ENCODE data around the gene DYNC1LI2.

Gene DYNC1LI2

DNA sequence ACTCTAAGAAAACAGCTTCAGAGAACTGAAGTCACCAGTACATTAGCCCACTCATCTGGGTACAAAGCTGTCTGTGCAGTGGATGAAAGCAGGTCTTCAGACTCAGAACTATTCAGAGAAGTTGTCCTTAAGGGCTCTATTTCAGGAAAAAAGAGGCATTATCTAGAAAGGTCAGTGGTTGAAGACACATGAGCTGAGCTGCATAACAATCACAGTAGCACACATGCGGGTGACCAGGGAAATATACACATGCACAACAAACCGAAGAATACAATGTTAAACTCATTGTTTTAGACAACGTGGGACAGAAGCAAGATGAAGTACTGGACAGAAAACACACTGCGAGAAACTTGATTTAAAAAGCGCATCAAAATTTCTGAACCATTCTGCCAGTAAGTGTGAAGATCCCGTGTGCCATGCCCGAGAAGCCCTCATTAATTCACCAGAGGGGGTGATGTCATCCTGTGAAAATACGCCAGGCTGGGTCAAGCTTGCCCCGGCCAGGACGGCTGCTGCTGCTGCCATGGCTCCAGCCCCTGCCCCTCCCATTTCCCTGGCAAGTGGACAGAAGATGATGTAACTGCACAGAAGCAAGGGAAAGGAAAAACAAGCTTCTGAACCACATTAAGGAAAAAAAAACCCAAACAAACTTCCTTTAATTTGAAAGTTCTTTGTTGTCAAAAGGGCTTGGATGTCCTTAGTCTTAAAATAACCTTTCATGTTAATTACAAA lies 10.1 kb downstream of the DYNC1LI2 start:
- no peak overlapping the region for H3K4me3 ChIP-seq

DNA sequence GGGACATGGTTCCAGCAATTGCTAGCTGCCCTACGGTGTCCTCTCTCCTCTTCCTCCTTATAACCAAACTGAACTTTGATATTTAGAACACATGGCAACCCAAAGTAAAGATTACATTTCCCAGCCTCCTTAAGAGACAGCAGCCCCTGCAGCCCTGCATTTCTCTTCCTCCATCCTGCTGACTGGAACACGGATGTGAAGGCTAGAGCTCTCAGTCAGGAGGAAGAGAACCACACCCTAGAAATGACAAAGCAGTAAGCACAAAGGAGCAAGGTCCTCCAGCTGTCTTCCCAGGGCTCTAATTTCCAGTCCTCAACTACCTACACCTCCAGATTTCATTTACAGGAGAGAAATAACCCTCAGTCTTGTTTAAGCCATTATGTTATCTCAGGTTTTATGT lies 10.9 kb downstream of the DYNC1LI2 start:
- Histone ChIP-seq H3K4me3 (no peak overlapping the region), H3K27ac (peak overlapping the region in 18 of 21 experiments; percentile 11 to 79 (median 55))

More for the DNA sequence above, 10.1 kb downstream of the DYNC1LI2 start:
- peak overlapping the region in 19 of 21 experiments; percentile 9 to 79 (median 54) for H3K27ac ChIP-seq

DNA sequence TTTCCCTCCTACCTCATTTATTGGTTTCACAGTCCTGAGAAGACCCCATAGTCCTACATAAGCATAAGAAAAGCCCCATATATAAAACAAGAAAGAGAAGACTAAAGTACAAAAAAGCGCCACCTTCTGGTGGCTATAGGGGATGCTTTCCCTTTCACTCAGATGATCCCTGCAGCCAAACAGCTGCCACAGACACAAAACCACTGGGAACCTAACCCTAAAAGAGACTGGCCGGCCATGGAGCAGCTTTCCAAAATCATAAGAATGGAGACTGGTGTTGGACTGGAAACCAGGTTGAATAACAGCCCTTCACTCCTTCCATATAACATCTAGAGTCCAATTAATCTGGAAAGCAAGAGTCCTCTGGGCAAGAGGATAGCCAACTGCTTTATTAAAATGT lies 11.4 kb downstream of the DYNC1LI2 start:
- no peak overlapping the region for H3K4me3 ChIP-seq
- peak overlapping the region in 14 of 21 experiments; percentile 7 to 79 (median 52) for H3K27ac ChIP-seq

- Histone ChIP-seq H3K4me3 (no peak overlapping the region), H3K27ac (no peak overlapping the region)
Observed at GRCh38 chr16:66735891-66736290, 15.5 kb downstream of the DYNC1LI2 start.

GRCh38 chr16:66731101-66731500 lies 20.3 kb downstream of the DYNC1LI2 start:
- Histone ChIP-seq H3K4me3 (no peak overlapping the region), H3K27ac (no peak overlapping the region)

DNA sequence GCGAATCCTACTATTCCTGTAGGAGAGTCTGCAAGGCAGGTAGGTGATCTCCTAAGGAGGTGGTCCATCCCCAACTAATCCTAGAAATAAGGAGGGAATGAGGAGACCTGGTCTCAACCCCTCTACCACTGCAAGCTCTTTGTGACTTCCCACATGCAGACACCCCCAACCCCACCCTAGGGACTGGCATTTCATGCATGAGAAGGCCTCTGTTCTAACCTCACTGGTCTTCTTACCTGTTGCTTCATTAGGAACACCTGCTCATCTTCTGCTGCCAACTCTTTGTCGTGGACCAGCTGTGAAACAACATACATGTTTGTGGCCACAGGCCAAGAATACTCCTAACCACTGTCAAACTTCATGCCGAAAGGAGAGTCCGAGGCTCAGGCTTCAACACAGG lies 22.6 kb downstream of the DYNC1LI2 start:
- Histone ChIP-seq H3K4me3 (no peak overlapping the region), H3K27ac (no peak overlapping the region)

DNA sequence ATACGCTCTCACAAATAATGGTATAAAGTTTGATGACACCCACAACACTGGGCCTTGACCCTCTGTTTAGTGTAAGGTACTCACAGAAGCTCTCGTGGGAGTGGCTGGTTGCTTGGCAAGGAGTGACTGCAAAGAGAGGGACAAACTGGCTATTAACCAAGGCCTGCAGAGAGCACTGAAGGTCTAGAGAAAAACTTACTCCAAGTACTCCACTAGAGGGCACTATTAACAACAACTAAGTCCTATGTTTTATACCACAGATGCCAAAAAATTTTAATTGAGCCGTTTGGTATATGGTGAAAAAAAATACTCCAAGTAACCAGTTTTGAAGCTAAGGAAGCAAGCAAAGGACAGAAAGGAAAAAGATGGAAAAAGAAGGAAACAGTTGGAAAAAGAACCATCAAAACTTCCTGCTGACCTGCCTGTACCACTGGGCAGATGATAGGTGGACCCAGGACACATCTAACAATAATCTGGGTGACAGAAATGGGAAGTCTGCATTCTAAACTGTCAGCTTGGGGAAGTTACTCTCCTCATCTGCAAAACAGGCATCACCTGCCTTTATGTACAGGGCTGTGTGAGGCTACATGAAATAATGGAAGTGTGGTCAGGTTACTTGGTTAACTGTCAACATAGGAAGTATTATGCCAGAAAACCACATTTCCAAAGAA lies 23.2 kb downstream of the DYNC1LI2 start:
- no peak overlapping the region for H3K27ac ChIP-seq
- no peak overlapping the region for H3K4me3 ChIP-seq

- Histone ChIP-seq H3K4me3 (no peak overlapping the region), H3K27ac (no peak overlapping the region)
Observed at GRCh38 chr16:66720766-66721165, 30.6 kb downstream of the DYNC1LI2 start.

GRCh38 chr16:66719246-66719645 lies 32.2 kb downstream of the DYNC1LI2 start:
- H3K4me3 ChIP-seq = no peak overlapping the region
- no peak overlapping the region for H3K27ac ChIP-seq

DNA sequence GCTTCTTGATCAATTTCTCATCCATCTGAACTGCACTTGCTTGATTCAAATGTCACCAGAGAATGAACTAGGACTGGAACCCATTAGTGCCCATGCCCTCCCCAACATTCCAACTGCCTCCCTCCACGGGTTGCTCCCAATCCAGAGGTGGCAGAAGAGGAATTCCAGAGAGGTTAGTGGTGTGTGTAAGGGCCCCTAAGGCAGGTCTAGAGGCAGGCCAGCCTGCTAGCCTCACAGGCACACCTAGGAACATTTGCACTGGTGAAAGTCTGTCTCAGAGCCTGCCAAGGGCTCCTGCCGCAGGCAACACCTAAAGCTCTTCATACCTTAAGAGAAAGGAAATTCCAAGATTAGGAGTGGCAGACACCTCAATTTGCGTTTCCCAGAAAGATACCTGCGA lies 33.6 kb downstream of the DYNC1LI2 start:
- Histone ChIP-seq H3K27ac (no peak overlapping the region), H3K4me3 (no peak overlapping the region)

GRCh38 chr16:66717112-66717675 lies 34.2 kb downstream of the DYNC1LI2 start:
- Histone ChIP-seq H3K4me3 (no peak overlapping the region), H3K27ac (no peak overlapping the region)

DNA sequence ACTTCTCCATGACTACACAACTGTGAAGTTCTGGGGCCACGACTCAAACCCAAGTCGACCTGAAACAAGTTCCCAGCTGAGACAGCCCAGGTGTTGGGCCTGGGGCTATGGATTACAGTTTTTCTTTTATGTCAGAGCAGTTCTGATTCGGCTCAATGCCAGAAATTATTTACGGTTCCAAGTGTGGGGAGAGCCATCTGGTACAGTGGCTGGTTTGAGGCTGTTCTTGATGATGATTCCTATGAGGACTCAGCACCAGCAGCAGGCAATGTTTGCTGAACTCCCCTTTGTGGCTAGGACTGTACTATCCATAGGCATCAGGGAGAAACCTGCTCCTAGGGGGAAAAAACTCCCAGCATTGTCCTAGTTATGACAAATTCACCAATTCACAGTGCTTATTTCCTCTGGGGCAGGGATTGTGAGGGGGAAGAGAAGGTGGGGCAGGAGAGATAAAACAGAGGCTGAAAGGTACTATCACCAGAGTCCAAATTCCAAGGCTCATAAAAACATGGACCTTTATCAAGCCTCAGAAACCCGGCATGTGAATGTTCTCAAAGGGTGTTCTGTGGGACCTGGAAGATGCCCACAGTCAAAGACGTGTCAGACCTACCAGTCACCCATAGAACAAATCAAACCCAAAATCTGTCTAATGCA lies 36.6 kb downstream of the DYNC1LI2 start:
- no peak overlapping the region for H3K27ac ChIP-seq

DNA sequence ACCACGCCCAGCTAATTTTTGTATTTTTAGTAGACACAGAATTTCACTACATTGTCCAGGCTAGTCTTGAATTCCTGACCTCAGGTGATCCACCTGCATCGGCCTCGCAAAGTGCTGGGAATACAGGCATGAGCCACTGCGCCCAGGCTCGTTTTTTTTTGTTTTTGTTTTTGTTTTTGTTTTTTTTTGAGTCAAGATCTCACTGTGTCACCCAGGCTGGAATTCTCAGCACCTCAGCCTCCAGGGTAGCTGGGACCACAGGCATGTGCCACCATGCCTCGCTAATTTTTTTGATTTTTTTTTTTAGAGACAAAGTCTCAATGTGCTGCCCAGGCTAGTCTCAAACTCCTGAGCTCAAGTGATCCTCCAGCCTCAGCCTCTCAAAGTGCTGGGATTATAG lies 37.3 kb downstream of the DYNC1LI2 start:
- no peak overlapping the region for H3K4me3 ChIP-seq
- H3K27ac ChIP-seq = no peak overlapping the region

More for the DNA sequence above, 36.6 kb downstream of the DYNC1LI2 start:
- no peak overlapping the region for H3K4me3 ChIP-seq

- no peak overlapping the region for H3K27ac ChIP-seq
- H3K4me3 ChIP-seq = no peak overlapping the region
Observed at GRCh38 chr16:66713076-66713475, 38.3 kb downstream of the DYNC1LI2 start.

DNA sequence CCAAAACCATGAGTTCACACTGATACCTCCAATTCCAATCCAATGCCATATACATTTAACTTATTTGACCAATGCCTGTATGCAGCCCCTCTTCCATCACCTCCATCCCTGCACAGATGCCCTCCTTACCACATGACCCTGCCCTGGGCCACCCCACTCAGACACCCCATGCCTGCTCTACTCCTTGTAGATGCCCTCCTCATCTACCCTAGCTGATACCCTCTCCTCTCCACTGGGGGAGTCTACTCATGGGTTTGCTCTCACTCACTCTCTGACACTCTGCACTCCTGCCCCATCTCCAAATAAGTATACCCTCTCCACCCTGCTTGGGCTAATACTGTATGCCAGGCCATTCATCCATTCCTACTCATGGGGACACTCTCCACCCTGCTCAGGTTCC lies 38.9 kb downstream of the DYNC1LI2 start:
- no peak overlapping the region for H3K27ac ChIP-seq
- H3K4me3 ChIP-seq = no peak overlapping the region

GRCh38 chr16:66711581-66711980 lies 39.8 kb downstream of the DYNC1LI2 start:
- Histone ChIP-seq H3K27ac (no peak overlapping the region), H3K4me3 (no peak overlapping the region)

DNA sequence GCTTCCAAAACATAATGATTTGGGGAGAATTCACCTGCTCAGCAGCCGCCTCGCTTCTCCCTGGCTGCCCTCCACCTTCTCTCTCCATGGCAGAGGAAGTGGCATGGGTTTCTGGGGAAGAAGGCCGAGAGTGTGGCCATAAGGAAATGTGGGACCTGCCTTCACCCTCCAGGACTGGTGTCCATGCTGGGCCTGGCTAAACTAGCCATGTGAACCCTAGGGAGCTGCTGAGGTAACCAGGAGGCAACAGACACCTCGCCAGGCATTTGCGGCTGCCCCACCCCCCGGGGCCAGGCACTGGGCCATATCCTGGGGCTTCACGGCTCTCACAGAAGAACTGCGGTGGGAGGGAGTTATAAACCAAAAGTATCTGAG lies 44.9 kb downstream of the DYNC1LI2 start:
- H3K27ac ChIP-seq = peak overlapping the region in 13 of 21 experiments; percentile 16 to 72 (median 43)
- no peak overlapping the region for H3K4me3 ChIP-seq

GRCh38 chr16:66705790-66706505 lies 45.5 kb downstream of the DYNC1LI2 start:
- H3K27ac ChIP-seq = peak overlapping the region in 13 of 21 experiments; percentile 16 to 72 (median 43)
- H3K4me3 ChIP-seq = no peak overlapping the region

GRCh38 chr16:66703406-66704215 lies 47.8 kb downstream of the DYNC1LI2 start:
- peak overlapping the region in 5 of 21 experiments; percentile 14 to 50 (median 29) for H3K27ac ChIP-seq
- no peak overlapping the region for H3K4me3 ChIP-seq

All from skin epidermis (tissue), 12 donors.